Measurements from ENCODE around the gene ITGB1.

ITGB1 gene

DNA sequence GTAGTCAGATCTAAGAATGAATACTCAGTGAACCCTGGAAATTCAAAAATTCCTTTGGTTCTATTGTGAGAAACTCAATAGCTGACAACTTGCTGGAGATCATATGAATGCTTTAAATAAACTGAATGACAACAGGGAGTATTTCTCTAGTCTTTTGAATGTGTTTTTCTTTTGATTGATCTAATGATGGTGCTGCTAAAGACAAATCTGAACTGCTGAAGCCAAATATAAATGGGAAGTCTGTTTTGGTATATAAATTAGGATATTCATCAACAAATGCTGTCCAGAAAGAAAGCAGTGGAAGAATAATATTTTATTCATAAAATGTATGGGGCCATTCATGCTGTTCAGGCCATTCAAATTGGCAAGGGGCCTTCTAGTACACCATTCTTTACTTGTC is 79.4 kb downstream of the ITGB1 start:
- DNase-seq = no peak

DNA sequence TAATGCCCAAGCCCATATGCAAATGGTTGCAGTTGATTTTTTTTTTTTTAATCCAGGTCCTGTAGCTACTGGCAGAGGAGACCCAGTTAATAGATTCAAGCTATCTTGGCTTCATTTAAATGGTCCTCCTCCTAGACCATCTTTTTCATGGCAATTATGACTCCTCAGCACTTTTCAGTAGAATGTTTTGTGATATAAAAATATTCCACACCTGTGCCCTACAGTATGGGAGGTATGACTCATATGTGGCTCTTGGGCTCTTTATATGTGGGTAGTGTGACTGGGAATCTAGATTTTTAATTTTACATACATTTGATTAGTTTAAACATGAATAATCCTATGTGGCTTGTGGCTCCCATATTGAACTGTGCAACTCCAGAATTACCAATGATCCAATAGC is 80.1 kb downstream of the ITGB1 start:
- DNase-seq = no peak

DNA sequence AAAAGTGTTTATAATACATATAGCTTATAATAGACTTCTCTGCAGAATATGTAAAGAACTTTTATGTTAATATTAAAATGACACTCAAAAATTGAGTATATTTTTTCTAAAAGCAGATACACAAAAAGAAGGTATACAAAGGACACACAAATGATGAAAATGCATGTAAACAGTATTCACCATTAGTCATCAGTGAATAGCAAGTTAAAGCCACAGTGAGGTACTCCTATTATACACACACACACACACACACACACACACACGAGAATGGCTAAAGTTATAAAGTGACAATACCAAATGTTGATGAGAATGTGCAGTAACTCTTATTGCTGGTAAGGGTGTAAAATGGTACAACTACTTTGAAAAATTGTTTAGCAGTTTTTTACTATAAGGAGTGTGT is 92.9 kb downstream of the ITGB1 start:
- DNase-seq = no peak

DNA sequence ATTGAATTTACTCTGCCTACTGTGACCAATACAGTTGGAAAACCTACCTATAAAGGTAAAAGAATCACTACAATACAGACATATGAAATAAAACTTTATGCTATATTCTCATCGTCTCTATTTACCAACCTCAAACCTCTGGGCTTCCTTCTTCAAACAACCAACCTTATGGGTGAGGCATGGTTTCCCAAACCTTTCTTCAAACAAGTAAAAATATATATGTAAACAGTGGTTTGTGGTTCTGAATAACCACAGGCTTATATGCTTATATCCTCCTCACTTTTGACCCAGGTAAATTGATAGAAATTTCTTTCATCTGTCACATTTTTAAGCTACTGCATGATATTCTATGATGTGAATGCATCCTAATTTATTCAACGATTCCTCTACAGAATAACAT is 103.6 kb downstream of the ITGB1 start:
- no peak for DNase-seq

- no peak for DNase-seq
Observed at GRCh38 chr10:32851301-32851700, 106.7 kb downstream of the ITGB1 start.

Measured in activated CD4-positive, alpha-beta T cell treated with anti-CD3 and anti-CD28 coated beads for 1 hour (primary cell).